IMR-90 (cell line): Measurements from ENCODE around the gene P2RY10. TPM values are rescaled to one million over a fixed set of nuclear protein-coding genes. Genes with fewer than 3 reads are reported as not detected.

Experiments used
- ATAC-seq: fragments of 200-7000 bp; cut with Tn5 transposase; 2 replicates; pipeline ENCODE4 v1.9.1; 2020; ENCODE audit warnings: low read depth, mild to moderate bottlenecking, moderate library complexity
- BruUV-seq: library from RNA; stranded (reverse); fragments of 400-500 nt; replicated peaks from 2 replicates; lab custom pipeline; 2021; lab: Mats Ljungman, UMichigan
- CTCF ChIA-PET: fragments of 300-600 bp; formaldehyde crosslinking; extraction: SDS; loops from one replicate; lab custom pipeline; 2021; ENCODE audit warnings: antibody characterized with exemption; lab: Yijun Ruan, JAX
- POLR2A ChIA-PET: fragments of 300-600 bp; sonication (Branson Sonifier 250); formaldehyde crosslinking; loops from one replicate; lab custom pipeline; 2022; ENCODE audit warnings: antibody characterized with exemption; ENCODE audit not compliant: unreplicated experiment; lab: Charles Lee
- DNase-seq: peaks from one replicate; pipeline ENCODE4 v3.0.0; 2013
- H2AFZ ChIP-seq: replicated peaks from 2 replicates; pipeline ENCODE3; 2013; ENCODE audit warnings: low read length, mild to moderate bottlenecking; ENCODE audit not compliant: poor library complexity
- H2AK5ac ChIP-seq: 2 replicates; pipeline ENCODE4 v1.6.1; 2013; ENCODE audit warnings: low read depth, low read length, inconsistent platforms
- H2AK9ac ChIP-seq: replicated peaks from 2 replicates; pipeline ENCODE3; 2013; ENCODE audit warnings: mild to moderate bottlenecking, low read depth, low read length, moderate library complexity; ENCODE audit not compliant: poor library complexity
- H2BK120ac ChIP-seq: 2 replicates; pipeline ENCODE4 v1.6.1; 2013; ENCODE audit warnings: low read depth, low read length, inconsistent platforms
- H2BK15ac ChIP-seq: 3 replicates; pipeline ENCODE4 v1.6.1; 2013; ENCODE audit warnings: low read depth, low read length, inconsistent platforms
- H2BK20ac ChIP-seq: 2 replicates; pipeline ENCODE4 v1.6.1; 2013; ENCODE audit warnings: low read depth, mild to moderate bottlenecking, inconsistent platforms, low read length, moderate library complexity
- H2BK5ac ChIP-seq: 2 replicates; pipeline ENCODE4 v1.6.1; 2013; ENCODE audit warnings: mild to moderate bottlenecking, low read depth, low read length, inconsistent platforms; ENCODE audit not compliant: poor library complexity, severe bottlenecking
- H3K14ac ChIP-seq: replicated peaks from 2 replicates; pipeline ENCODE4 v1.6.1; 2013; ENCODE audit warnings: low read depth, low read length, inconsistent platforms
- H3K18ac ChIP-seq: 2 replicates; pipeline ENCODE4 v1.6.1; 2013; ENCODE audit warnings: low read depth, low read length, control low read depth
- H3K23ac ChIP-seq: 2 replicates; pipeline ENCODE4 v1.6.1; 2013; ENCODE audit warnings: low read depth, low read length, inconsistent platforms
- H3K27ac ChIP-seq: 2 replicates; pipeline ENCODE4 v1.5.1; 2013; ENCODE audit warnings: mild to moderate bottlenecking, control low read depth, low read length; ENCODE audit not compliant: insufficient read depth
- H3K27me3 ChIP-seq: 2 replicates; pipeline ENCODE4 v1.6.1; 2013; ENCODE audit warnings: low read length; ENCODE audit not compliant: control insufficient read depth, insufficient read depth
- H3K36me3 ChIP-seq: 2 replicates; pipeline ENCODE4 v1.6.1; 2013; ENCODE audit warnings: low read length, mixed read lengths; ENCODE audit not compliant: control insufficient read depth, insufficient read depth
- H3K4ac ChIP-seq: 2 replicates; pipeline ENCODE4 v1.6.1; 2013; ENCODE audit warnings: low read depth, low read length, inconsistent platforms
- H3K4me1 ChIP-seq: 2 replicates; pipeline ENCODE4 v1.6.1; 2013; ENCODE audit warnings: low read length, mixed read lengths; ENCODE audit not compliant: control insufficient read depth, insufficient read depth
- H3K4me2 ChIP-seq: 2 replicates; pipeline ENCODE4 v1.6.1; 2013; ENCODE audit warnings: low read depth, mild to moderate bottlenecking, control low read depth, low read length, moderate library complexity
- H3K4me3 ChIP-seq: 2 replicates; pipeline ENCODE4 v1.5.1; 2013; ENCODE audit warnings: low read depth, mild to moderate bottlenecking, control low read depth, low read length, moderate library complexity; ENCODE audit not compliant: insufficient read depth
- H3K56ac ChIP-seq: 2 replicates; pipeline ENCODE4 v1.6.1; 2013; ENCODE audit warnings: low read length, inconsistent platforms; ENCODE audit not compliant: insufficient read depth; ENCODE audit errors: extremely low read depth
- H3K79me1 ChIP-seq, 2 experiments: 2 replicates each; pipeline ENCODE4 v1.6.1; 2013; ENCODE audit warnings: low read length in 2 of 2, inconsistent platforms in 1 of 2, low read depth in 1 of 2
- H3K9ac ChIP-seq: 2 replicates; pipeline ENCODE4 v1.6.1; 2013; ENCODE audit warnings: low read depth, low read length, control low read depth
- H3K9me1 ChIP-seq: 2 replicates; pipeline ENCODE4 v1.6.1; 2013; ENCODE audit warnings: low read length, inconsistent platforms; ENCODE audit not compliant: insufficient read depth
- H3K9me3 ChIP-seq: 2 replicates; pipeline ENCODE4 v1.6.1; 2013; ENCODE audit warnings: low read length; ENCODE audit not compliant: control insufficient read depth, insufficient read depth
- H4K20me1 ChIP-seq: 2 replicates; pipeline ENCODE4 v1.6.1; 2013; ENCODE audit warnings: low read length, inconsistent platforms; ENCODE audit not compliant: insufficient read depth
- H4K5ac ChIP-seq: 2 replicates; pipeline ENCODE4 v1.6.1; 2013; ENCODE audit warnings: mild to moderate bottlenecking, low read depth, low read length, control low read depth
- H4K8ac ChIP-seq, 2 experiments: 2 replicates each; pipeline ENCODE4 v1.6.1; 2013; ENCODE audit warnings: low read depth in 2 of 2, low read length in 2 of 2, control low read depth in 1 of 2, inconsistent platforms in 1 of 2
- H4K91ac ChIP-seq: 2 replicates; pipeline ENCODE4 v1.6.1; 2013; ENCODE audit warnings: low read depth, low read length, inconsistent platforms; ENCODE audit not compliant: insufficient read depth
- CEBPB ChIP-seq: IDR thresholded peaks from 2 replicates; pipeline ENCODE4 v1.6.1; 2012; ENCODE audit warnings: low read depth, low read length, improper control_type of control experiment
- FOS ChIP-seq: fragments of 150-350 bp; IDR thresholded peaks from 2 replicates; pipeline ENCODE4 v1.6.1; 2016; ENCODE audit warnings: low read depth, low read length
- USF2 ChIP-seq: fragments of 150-350 bp; IDR thresholded peaks from 2 replicates; pipeline ENCODE4 v1.6.1; 2017; ENCODE audit warnings: mild to moderate bottlenecking, antibody characterized with exemption, low read length, low read depth
- WGBS, 2 experiments: methylation state at CpG; one replicate each; pipeline versions ENCODE4 v1.1.5 to v1.1.7; 2013; ENCODE audit warnings: missing lambda C conversion rate in 2 of 2; ENCODE audit not compliant: insufficient read length in 1 of 2; ENCODE audit errors: extremely low coverage in 2 of 2; 5-methylcytosine and 5-hydroxymethylcytosine counted together
- dilution Hi-C: fragments of 300-500 bp; cut with HindIII; formaldehyde crosslinking; loops from one replicate; pipeline ENCODE4 v1.14.3; 2018; ENCODE audit warnings: low sequenced_read_pairs; ENCODE audit not compliant: unreplicated experiment
- in situ Hi-C: fragments of 300-500 bp; cut with MboI; formaldehyde crosslinking; loops from 3 replicates; pipeline ENCODE4 v1.14.3; 2019; ENCODE audit warnings: low sequenced_read_pairs, inconsistent platforms, mixed read lengths
- intact Hi-C: fragments of 100-400 bp; cut with micrococcal nuclease; formaldehyde crosslinking; loops from 2 replicates; pipeline ENCODE4 v1.10.0; 2022
- polyA plus RNA-seq, 3 experiments: library from polyadenylated mRNA; depleted of rRNA; stranded (reverse); fragments of >200 nt; gene quantifications; 2 replicates each; pipeline ENCODE4 v1.2.3, GENCODE V29; 2012; ENCODE audit warnings: low replicate concordance in 1 of 3
- total RNA-seq: library from RNA; depleted of rRNA; stranded (reverse); fragments of >200 nt; gene quantifications from 2 replicates; pipeline ENCODE4 v1.2.3, GENCODE V29; 2012

Gene P2RY10
- total and polyA plus RNA-seq, 2 of the 4 experiments (the other 2 are of a cell fraction), result not detected

- no peak for TF ChIP-seq CEBPB
These were observed 21.8 kb upstream of the P2RY10 start (continued) for GRCh38 chrX:78923198-78924015.

GRCh38 chrX:78931814-78932213, 13.4 kb upstream of the P2RY10 start:
- no peaks in the 10 kb centered on the region for H3K36me3 ChIP-seq
- H3K4ac ChIP-seq, result no peak overlapping the region
- H3K27me3 ChIP-seq, result no peaks in the 10 kb centered on the region
- H3K23ac ChIP-seq, result no peak overlapping the region
- no peak overlapping the region for H4K8ac ChIP-seq
- H3K9me1 ChIP-seq, result no peaks in the 10 kb centered on the region
- no peak overlapping the region for H2AK9ac ChIP-seq
- H4K5ac ChIP-seq, result no peak overlapping the region
- intact Hi-C loops, result no loop called here
- H3K4me3 ChIP-seq, result no peak overlapping the region
- TF ChIP-seq USF2 (no peak), FOS (no peak)
- no peak for DNase-seq
- H3K18ac ChIP-seq, result no peak overlapping the region
- no peak overlapping the region for H3K56ac ChIP-seq
- no peak overlapping the region for H2BK120ac ChIP-seq
- no peak overlapping the region for H3K27ac ChIP-seq
- H2AFZ ChIP-seq, result no peak overlapping the region
- no peak overlapping the region for H3K9ac ChIP-seq
- no peak overlapping the region for H2BK15ac ChIP-seq
- CTCF ChIA-PET, result no interaction called here
- WGBS, 2 experiments, result no CpG with 5 or more reads among the region's 1 CpG
- H4K91ac ChIP-seq, result no peak overlapping the region
- H3K79me1 ChIP-seq, result no peaks in the 10 kb centered on the region
- no peak overlapping the region for H2BK5ac ChIP-seq
- H2BK20ac ChIP-seq, result no peak overlapping the region
- dilution Hi-C loops, result no loop called here
- no peak overlapping the region for H3K14ac ChIP-seq
- POLR2A ChIA-PET, result no interaction called here
- H4K20me1 ChIP-seq, result no peaks in the 10 kb centered on the region
- peaks cover 4% of the 10 kb centered on the region; the same call in 1 of the 2 replicates for H3K9me3 ChIP-seq
- in situ Hi-C loops, result no loop called here
- no peak overlapping the region for H2AK5ac ChIP-seq
- ATAC-seq, result no peak
- H3K4me2 ChIP-seq, result no peak overlapping the region
- no TSS peak for BruUV-seq
- H3K4me1 ChIP-seq, result no peaks in the 10 kb centered on the region
